ENCODE results near the gene ATP7A. TPM values are rescaled to one million over a fixed set of nuclear protein-coding genes. Genes with fewer than 3 reads are reported as not detected.
"Not testable (repeated sequence)": the region's sequence is repeated elsewhere in the genome, so short reads cannot be mapped to it uniquely, and the experiment has no call there.

ATP7A gene
- total RNA-seq, 1 experiment from 2014 or later, result 6.3 TPM

GRCh38 chrX:78075787-78076389 is 165.4 kb downstream of the ATP7A start:
- CTCF ChIA-PET, result no interaction called here
- Histone ChIP-seq H3K9me3 (ENCODE audit: control insufficient read depth in 1 of 2, insufficient read depth in 1 of 2, low read depth in 1 of 2, low read length in 2 of 2) (no peaks in the 10 kb centered on the region), H3K27ac (ENCODE audit: low read depth, low read length) (no peak overlapping the region), H3K4me2 (ENCODE audit: low read length) (no peak overlapping the region), H2AFZ (ENCODE audit: low read depth, low read length, poor library complexity, severe bottlenecking) (no peak overlapping the region), H4K20me1 (ENCODE audit: insufficient read depth) (no peaks in the 10 kb centered on the region), H3K9ac (ENCODE audit: low read length) (no peak overlapping the region), H3K4me1 (ENCODE audit: control insufficient read depth in 1 of 2, insufficient read depth in 2 of 2, low read length in 2 of 2) (peaks cover 0 to 3% of the 10 kb centered on the region in 2 experiments; a peak in 1 of 4 replicates), H3K9me2 (ENCODE audit: insufficient read depth) (no peaks in the 10 kb centered on the region), H3K27me3 (ENCODE audit: insufficient read depth, low read length) (no peaks in the 10 kb centered on the region), H3K4me3 (replicated peaks in 1 of 2; ENCODE audit: low read depth in 1 of 2, low read length in 2 of 2) (no peak overlapping the region), H3K79me2 (ENCODE audit: insufficient read depth, low read length) (no peaks in the 10 kb centered on the region), H3K36me3 (ENCODE audit: control insufficient read depth in 1 of 2, insufficient read depth in 2 of 2, low read length in 2 of 2) (no peaks in the 10 kb centered on the region)
- intact Hi-C loops (cut with micrococcal nuclease), result no loop called here
- RAD21 ChIA-PET (ENCODE audit: low non-redundant PET in 1 of 2, low total read pairs in 2 of 2, uncharacterized antibody in 2 of 2, unreplicated experiment in 2 of 2), result no interaction called here
- ATAC-seq (no peak), DNase-seq (ENCODE audit: low read depth, low spot score) (peak; percentile 23)
- POLR2A ChIA-PET, result no interaction called here
- no TSS peak for BruUV-seq (replicated peaks)
- TF ChIP-seq FOSL1 (IDR thresholded peaks at IDR 0.05; ENCODE audit: low read depth) (peak; percentile 40; the same call in 1 of the 2 replicates), JUND (IDR thresholded peaks at IDR 0.05) (peak; percentile 33; the same call in 1 of the 2 replicates), EZH2phosphoT487 (IDR thresholded peaks at IDR 0.05; ENCODE audit: borderline replicate concordance) (no peak), ELF1 (IDR thresholded peaks at IDR 0.05; ENCODE audit: borderline replicate concordance, low read depth) (no peak), ZBTB33 (IDR thresholded peaks at IDR 0.05; ENCODE audit: extremely low read depth, insufficient replicate concordance, low read length) (no peak), CBX3 (IDR thresholded peaks at IDR 0.05; ENCODE audit: low read depth) (peak; percentile 70; the same call in 1 of the 2 replicates), SP1 (IDR thresholded peaks at IDR 0.05; ENCODE audit: low read depth) (no peak)

- RAD21 ChIA-PET (ENCODE audit: low non-redundant PET in 1 of 2, low total read pairs in 2 of 2, uncharacterized antibody in 2 of 2, unreplicated experiment in 2 of 2); CTCF ChIA-PET; H3K27ac ChIP-seq (ENCODE audit: low read depth, low read length); H3K4me1 ChIP-seq (ENCODE audit: control insufficient read depth in 1 of 2, insufficient read depth in 2 of 2, low read length in 2 of 2); H3K36me3 ChIP-seq (ENCODE audit: control insufficient read depth in 1 of 2, insufficient read depth in 2 of 2, low read length in 2 of 2); BruUV-seq (replicated peaks); H2AFZ ChIP-seq (ENCODE audit: low read depth, low read length, poor library complexity, severe bottlenecking); H4K20me1 ChIP-seq (ENCODE audit: insufficient read depth); H3K9me3 ChIP-seq (ENCODE audit: control insufficient read depth in 1 of 2, insufficient read depth in 1 of 2, low read depth in 1 of 2, low read length in 2 of 2); ATAC-seq; POLR2A ChIA-PET; H3K4me3 ChIP-seq (replicated peaks in 1 of 2; ENCODE audit: low read depth in 1 of 2, low read length in 2 of 2); H3K9me2 ChIP-seq (ENCODE audit: insufficient read depth); H3K79me2 ChIP-seq (ENCODE audit: insufficient read depth, low read length); intact Hi-C loops (cut with micrococcal nuclease); H3K27me3 ChIP-seq (ENCODE audit: insufficient read depth, low read length); DNase-seq (ENCODE audit: low read depth, low spot score); H3K9ac ChIP-seq (ENCODE audit: low read length); H3K4me2 ChIP-seq (ENCODE audit: low read length): not testable (repeated sequence)
These were observed 170.9 kb downstream of the ATP7A start for GRCh38 chrX:78081413-78081812.
